ENCODE measurements around the gene ADNP. TPM values are rescaled to one million over a fixed set of nuclear protein-coding genes. Genes with fewer than 3 reads are reported as not detected.
"Not testable (repeated sequence)": the region's sequence is repeated elsewhere in the genome, so short reads cannot be mapped to it uniquely, and the experiment has no call there.

Gene ADNP
- polyA plus RNA-seq, 2 of the 4 experiments (the other 2 are of a cell fraction), result 36.7 to 37.2 TPM

DNA sequence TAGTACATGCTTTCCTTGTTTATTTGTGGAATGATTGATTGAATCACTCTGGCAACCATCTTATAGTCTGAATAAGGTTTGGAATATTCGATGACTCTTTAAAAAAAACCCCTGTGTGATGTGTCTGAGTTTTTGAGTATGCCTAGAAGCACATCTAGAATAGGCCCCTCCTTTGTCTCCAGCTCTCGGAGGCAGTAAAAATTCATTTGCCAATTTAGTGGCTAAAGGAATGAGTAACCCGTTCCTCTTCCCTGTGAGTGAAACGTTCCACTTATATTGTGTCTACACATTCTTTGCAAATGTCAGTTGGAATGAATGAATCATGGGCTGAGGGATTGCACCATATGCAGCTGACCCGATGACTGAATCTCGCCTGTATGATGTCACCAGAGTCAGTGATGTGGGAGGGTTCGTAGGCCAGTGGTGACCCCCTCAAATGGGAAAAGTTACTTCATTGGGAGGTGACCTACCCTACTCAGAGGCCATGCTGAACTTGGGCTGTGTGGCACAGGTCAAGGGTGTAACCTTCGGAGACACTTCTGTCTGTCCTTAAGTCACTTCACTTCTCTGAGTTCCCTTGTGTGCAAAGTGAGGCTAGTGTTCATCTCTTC lies 48.9 kb upstream of the ADNP start (continued):
- TF ChIP-seq, protein P1, sequence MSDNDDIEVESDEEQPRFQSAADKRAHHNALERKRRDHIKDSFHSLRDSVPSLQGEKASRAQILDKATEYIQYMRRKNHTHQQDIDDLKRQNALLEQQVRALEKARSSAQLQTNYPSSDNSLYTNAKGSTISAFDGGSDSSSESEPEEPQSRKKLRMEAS (IDR thresholded peaks at IDR 0.05), result peak; percentile 40
- TF ChIP-seq RFX5 (IDR thresholded peaks at IDR 0.05), result no peak
- peak; percentile 56; the same call in 1 of the 2 replicates for TF ChIP-seq HOXB5 (CRISPR knock-in tag; IDR thresholded peaks at IDR 0.05)
- TF ChIP-seq JUN (IDR thresholded peaks at IDR 0.05), result peak in 1 of 2 experiments; percentile 49; a peak in 1 of 5 replicates
- TF ChIP-seq RNF2 (IDR thresholded peaks at IDR 0.05; ENCODE audit: borderline replicate concordance, low read depth), result no peak
- TF ChIP-seq CHD2 (IDR thresholded peaks at IDR 0.05; ENCODE audit: low read length, partially characterized antibody), result no peak

DNA sequence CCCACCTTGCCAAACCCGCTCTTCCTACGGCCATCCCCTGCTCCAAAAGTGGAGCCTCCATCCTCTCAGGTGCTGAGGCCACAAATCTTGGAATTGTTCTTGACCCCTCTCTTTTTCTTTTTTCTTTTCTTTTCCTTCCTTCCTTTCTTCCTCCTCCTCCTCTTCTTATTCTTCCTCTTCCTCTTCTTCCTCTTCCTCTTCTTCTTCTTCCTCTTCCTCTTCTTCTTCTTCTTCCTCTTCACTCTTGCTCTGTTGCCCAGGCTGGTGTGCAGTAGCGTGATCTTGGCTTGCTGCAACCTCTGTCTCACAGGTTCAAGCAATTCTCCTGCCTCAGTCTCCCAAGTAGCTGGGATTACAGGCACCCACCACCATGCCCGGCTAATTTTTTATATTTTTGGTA lies 47.3 kb upstream of the ADNP start:
- H3K9me3 ChIP-seq; DNase-seq (ENCODE audit: low read depth in 1 of 2, low spot score in 1 of 2); H3K27ac ChIP-seq; FAIRE-seq; H3K4me3 ChIP-seq; POLR2A ChIA-PET; ATAC-seq; H3K4me2 ChIP-seq: not testable (repeated sequence)
- H3K4me1 ChIP-seq, result peaks cover 41% of the 10 kb centered on the region
- 90% methylated on average over 4 of the region's 4 CpGs for WGBS (ENCODE audit: missing lambda C conversion rate)
- CTCF ChIA-PET, result interaction anchor here (0.9 to 1.9 kb wide), 2 partner anchors 9 to 329 kb away, joined by 7 to 8 read pairs; no protein-coding TSS in a partner anchor

DNA sequence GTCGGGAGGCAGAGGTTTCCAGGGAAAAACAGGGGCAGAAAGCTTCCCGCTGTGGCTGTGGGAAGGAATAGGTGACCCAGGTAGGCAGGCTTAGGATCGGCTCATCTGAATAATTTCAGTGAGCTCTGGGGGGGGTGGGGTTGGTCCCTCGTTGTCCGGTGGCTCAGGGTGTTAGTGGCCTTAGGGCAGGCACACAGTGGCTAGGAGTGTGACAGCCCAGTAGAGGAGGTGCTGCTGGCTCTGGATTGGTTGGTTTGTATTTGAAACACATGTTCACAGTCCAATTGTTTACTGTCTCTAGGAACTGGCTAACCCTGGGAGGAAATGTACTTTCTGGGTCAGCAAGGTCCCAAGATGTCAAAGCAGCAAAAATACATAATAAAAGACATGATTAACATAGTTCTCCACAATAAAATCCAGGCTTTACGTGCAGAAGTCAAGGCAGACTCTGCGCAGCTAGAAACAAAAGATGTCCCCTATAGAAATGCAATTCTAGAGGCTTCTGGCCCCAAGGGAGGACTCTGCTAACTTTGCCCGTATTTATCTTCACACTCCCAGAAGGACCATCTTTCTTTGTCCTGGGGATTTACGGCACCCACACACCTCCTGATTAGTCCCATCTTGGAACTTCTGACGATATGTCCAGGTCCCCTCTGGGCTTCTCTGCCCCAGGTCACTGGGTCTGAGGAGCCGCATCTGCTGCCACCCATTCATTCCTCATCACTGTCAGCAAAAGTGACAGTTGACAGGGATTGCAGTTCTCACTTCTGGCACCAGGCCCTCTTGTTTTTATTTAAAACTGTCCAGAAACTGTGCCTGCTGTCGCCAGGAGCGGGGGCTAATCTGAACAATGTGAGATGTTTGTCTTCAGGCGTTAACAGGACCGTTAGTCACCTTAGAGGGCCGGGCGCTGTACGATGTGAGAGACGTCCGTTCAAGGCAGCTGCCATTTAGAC lies 46.1 kb upstream of the ADNP start:
- Histone ChIP-seq H3K9me3 (no peaks in the 10 kb centered on the region), H3K4me3 (no peak overlapping the region), H3K4me1 (peaks cover 33% of the 10 kb centered on the region), H3K4me2 (no peak overlapping the region), H3K27ac (no peak overlapping the region)
- ChIA-PET POLR2A (no interaction called here), CTCF (interaction anchor here (0.6 to 1.9 kb wide), 5 partner anchors 10 to 330 kb away, joined by 3 to 7 read pairs (median 3); partner anchors contain the start of gene BCAS4)
- TF ChIP-seq JUNB (IDR thresholded peaks at IDR 0.05) (no peak), FOXS1 (CRISPR knock-in tag; IDR thresholded peaks at IDR 0.05) (no peak), CBX8 (IDR thresholded peaks at IDR 0.05) (no peak), RAD21 (conservative IDR thresholded peaks at IDR 0.05 in 1 of 2, IDR thresholded peaks at IDR 0.05 in 1 of 2) (no peak), MAZ (IDR thresholded peaks at IDR 0.05; ENCODE audit: borderline replicate concordance, low read depth, low read length) (no peak), EP300 (IDR thresholded peaks at IDR 0.05) (no peak), EHF (CRISPR knock-in tag; IDR thresholded peaks at IDR 0.05) (no peak), RNF2 (IDR thresholded peaks at IDR 0.05; ENCODE audit: borderline replicate concordance, low read depth) (no peak), NR3C1 (IDR thresholded peaks at IDR 0.05) (no peak), PHF8 (IDR thresholded peaks at IDR 0.05; ENCODE audit: borderline replicate concordance, low read depth) (no peak), CHD4 (IDR thresholded peaks at IDR 0.05; ENCODE audit: borderline replicate concordance) (no peak)
- TF ChIP-seq, protein P2, sequence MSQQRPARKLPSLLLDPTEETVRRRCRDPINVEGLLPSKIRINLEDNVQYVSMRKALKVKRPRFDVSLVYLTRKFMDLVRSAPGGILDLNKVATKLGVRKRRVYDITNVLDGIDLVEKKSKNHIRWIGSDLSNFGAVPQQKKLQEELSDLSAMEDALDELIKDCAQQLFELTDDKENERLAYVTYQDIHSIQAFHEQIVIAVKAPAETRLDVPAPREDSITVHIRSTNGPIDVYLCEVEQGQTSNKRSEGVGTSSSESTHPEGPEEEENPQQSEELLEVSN (IDR thresholded peaks at IDR 0.05; ENCODE audit: borderline replicate concordance, low read depth), result no peak
- TF ChIP-seq, protein P3, sequence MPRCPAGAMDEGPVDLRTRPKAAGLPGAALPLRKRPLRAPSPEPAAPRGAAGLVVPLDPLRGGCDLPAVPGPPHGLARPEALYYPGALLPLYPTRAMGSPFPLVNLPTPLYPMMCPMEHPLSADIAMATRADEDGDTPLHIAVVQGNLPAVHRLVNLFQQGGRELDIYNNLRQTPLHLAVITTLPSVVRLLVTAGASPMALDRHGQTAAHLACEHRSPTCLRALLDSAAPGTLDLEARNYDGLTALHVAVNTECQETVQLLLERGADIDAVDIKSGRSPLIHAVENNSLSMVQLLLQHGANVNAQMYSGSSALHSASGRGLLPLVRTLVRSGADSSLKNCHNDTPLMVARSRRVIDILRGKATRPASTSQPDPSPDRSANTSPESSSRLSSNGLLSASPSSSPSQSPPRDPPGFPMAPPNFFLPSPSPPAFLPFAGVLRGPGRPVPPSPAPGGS (IDR thresholded peaks at IDR 0.05), result no peak
- TF ChIP-seq, protein P4, sequence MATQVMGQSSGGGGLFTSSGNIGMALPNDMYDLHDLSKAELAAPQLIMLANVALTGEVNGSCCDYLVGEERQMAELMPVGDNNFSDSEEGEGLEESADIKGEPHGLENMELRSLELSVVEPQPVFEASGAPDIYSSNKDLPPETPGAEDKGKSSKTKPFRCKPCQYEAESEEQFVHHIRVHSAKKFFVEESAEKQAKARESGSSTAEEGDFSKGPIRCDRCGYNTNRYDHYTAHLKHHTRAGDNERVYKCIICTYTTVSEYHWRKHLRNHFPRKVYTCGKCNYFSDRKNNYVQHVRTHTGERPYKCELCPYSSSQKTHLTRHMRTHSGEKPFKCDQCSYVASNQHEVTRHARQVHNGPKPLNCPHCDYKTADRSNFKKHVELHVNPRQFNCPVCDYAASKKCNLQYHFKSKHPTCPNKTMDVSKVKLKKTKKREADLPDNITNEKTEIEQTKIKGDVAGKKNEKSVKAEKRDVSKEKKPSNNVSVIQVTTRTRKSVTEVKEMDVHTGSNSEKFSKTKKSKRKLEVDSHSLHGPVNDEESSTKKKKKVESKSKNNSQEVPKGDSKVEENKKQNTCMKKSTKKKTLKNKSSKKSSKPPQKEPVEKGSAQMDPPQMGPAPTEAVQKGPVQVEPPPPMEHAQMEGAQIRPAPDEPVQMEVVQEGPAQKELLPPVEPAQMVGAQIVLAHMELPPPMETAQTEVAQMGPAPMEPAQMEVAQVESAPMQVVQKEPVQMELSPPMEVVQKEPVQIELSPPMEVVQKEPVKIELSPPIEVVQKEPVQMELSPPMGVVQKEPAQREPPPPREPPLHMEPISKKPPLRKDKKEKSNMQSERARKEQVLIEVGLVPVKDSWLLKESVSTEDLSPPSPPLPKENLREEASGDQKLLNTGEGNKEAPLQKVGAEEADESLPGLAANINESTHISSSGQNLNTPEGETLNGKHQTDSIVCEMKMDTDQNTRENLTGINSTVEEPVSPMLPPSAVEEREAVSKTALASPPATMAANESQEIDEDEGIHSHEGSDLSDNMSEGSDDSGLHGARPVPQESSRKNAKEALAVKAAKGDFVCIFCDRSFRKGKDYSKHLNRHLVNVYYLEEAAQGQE (IDR thresholded peaks at IDR 0.05), result no peak
- TF ChIP-seq, protein P5, sequence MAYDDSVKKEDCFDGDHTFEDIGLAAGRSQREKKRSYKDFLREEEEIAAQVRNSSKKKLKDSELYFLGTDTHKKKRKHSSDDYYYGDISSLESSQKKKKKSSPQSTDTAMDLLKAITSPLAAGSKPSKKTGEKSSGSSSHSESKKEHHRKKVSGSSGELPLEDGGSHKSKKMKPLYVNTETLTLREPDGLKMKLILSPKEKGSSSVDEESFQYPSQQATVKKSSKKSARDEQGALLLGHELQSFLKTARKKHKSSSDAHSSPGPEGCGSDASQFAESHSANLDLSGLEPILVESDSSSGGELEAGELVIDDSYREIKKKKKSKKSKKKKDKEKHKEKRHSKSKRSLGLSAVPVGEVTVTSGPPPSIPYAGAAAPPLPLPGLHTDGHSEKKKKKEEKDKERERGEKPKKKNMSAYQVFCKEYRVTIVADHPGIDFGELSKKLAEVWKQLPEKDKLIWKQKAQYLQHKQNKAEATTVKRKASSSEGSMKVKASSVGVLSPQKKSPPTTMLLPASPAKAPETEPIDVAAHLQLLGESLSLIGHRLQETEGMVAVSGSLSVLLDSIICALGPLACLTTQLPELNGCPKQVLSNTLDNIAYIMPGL (CRISPR knock-in tag; IDR thresholded peaks at IDR 0.05; ENCODE audit: borderline replicate concordance), result no peak
- TF ChIP-seq, protein P6, sequence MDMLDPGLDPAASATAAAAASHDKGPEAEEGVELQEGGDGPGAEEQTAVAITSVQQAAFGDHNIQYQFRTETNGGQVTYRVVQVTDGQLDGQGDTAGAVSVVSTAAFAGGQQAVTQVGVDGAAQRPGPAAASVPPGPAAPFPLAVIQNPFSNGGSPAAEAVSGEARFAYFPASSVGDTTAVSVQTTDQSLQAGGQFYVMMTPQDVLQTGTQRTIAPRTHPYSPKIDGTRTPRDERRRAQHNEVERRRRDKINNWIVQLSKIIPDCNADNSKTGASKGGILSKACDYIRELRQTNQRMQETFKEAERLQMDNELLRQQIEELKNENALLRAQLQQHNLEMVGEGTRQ (IDR thresholded peaks at IDR 0.05), result no peak
- no peak for FAIRE-seq
- WGBS (ENCODE audit: missing lambda C conversion rate), result 72% methylated on average over 20 of the region's 20 CpGs
- ATAC-seq, result no peak
- no peak for DNase-seq (ENCODE audit: low read depth in 1 of 2, low spot score in 1 of 2)
